CD4-positive, alpha-beta memory T cell (primary cell): ENCODE measurements around the gene MYLK. TPM values are rescaled to one million over a fixed set of nuclear protein-coding genes. Genes with fewer than 3 reads are reported as not detected.

Source experiments
- CTCF ChIA-PET: fragments of 350-600 bp; sonication (Branson Sonifier 250); formaldehyde crosslinking; loops from one replicate; lab custom pipeline; 2021; ENCODE audit warnings: inconsistent platforms; ENCODE audit not compliant: partially characterized antibody; lab: Charles Lee
- POLR2A ChIA-PET: fragments of 350-600 bp; sonication (Branson Sonifier 250); formaldehyde crosslinking; loops from one replicate; lab custom pipeline; 2021; ENCODE audit not compliant: partially characterized antibody; lab: Charles Lee
- DNase-seq, 5 donors: peaks; one replicate each; pipeline versions ENCODE4 v3.0.0 to v3.0.0-alpha.2; 2020 to 2022; ENCODE audit warnings: mixed read lengths in 1 of 5
- H3K27ac ChIP-seq: one replicate; pipeline ENCODE4 v1.7.0; 2013; ENCODE audit warnings: low read depth, low read length
- H3K27me3 ChIP-seq: 2 replicates; pipeline ENCODE4 v1.7.0; 2013; ENCODE audit warnings: mild to moderate bottlenecking, low read length, moderate library complexity; ENCODE audit not compliant: insufficient read depth
- H3K36me3 ChIP-seq: 2 replicates; pipeline ENCODE4 v1.7.0; 2013; ENCODE audit warnings: mild to moderate bottlenecking, low read length, moderate library complexity; ENCODE audit not compliant: insufficient read depth
- H3K4me1 ChIP-seq: 2 replicates; pipeline ENCODE4 v1.7.0; 2013; ENCODE audit warnings: mild to moderate bottlenecking, low read length, moderate library complexity; ENCODE audit not compliant: insufficient read depth
- H3K4me3 ChIP-seq, 2 donors: one replicate each; pipeline ENCODE4 v1.7.0; 2013; ENCODE audit warnings: low read length in 2 of 2, mild to moderate bottlenecking in 1 of 2
- H3K9me3 ChIP-seq, 2 donors: one replicate each; pipeline ENCODE4 v1.7.0; 2013; ENCODE audit warnings: low read length in 2 of 2, control low read depth in 1 of 2; ENCODE audit not compliant: control insufficient read depth in 1 of 2
- H3K27ac Mint-ChIP-seq, 7 donors: one replicate each; pipeline ENCODE4 v1.8.0; 2020 to 2021; ENCODE audit warnings: mixed read lengths in 7 of 7, mild to moderate bottlenecking in 6 of 7, inconsistent platforms in 3 of 7, moderate library complexity in 3 of 7
- H3K27me3 Mint-ChIP-seq, 2 donors: one replicate each; pipeline ENCODE4 v1.8.0; 2020 to 2021; ENCODE audit warnings: mixed read lengths in 2 of 2
- H3K36me3 Mint-ChIP-seq, 2 donors: one replicate each; pipeline ENCODE4 v1.8.0; 2020 to 2021; ENCODE audit warnings: mixed read lengths in 2 of 2, inconsistent platforms in 1 of 2, mild to moderate bottlenecking in 1 of 2
- H3K4me1 Mint-ChIP-seq, 4 donors: one replicate each; pipeline ENCODE4 v1.8.0; 2020 to 2021; ENCODE audit warnings: mixed read lengths in 4 of 4, mild to moderate bottlenecking in 1 of 4
- H3K4me3 Mint-ChIP-seq, 8 donors: one replicate each; pipeline ENCODE4 v1.8.0; 2020 to 2021; ENCODE audit warnings: mixed read lengths in 8 of 8, mild to moderate bottlenecking in 7 of 8, moderate library complexity in 6 of 8, inconsistent platforms in 3 of 8
- H3K9me3 Mint-ChIP-seq, 8 donors: one replicate each; pipeline ENCODE4 v1.8.0; 2020 to 2021; ENCODE audit warnings: mixed read lengths in 8 of 8, mild to moderate bottlenecking in 5 of 8, inconsistent platforms in 3 of 8, moderate library complexity in 1 of 8
- intact Hi-C: fragments of 100-400 bp; cut with micrococcal nuclease; formaldehyde crosslinking; loops from one replicate; pipeline ENCODE4 v1.15.1; 2023
- polyA plus RNA-seq, 2 donors: library from polyadenylated mRNA; unstranded; fragments of 300-500 nt; fragmentation: Illumina TruSeq; gene quantifications; one replicate each; pipeline ENCODE4 v1.2.3, GENCODE V29; 2021
- total RNA-seq, 2 experiments: library from RNA; stranded (reverse); gene quantifications; one replicate each; pipeline ENCODE4 v1.2.3, GENCODE V29; 2021

MYLK gene
- total and polyA plus RNA-seq, 4 experiments from 2014 or later, result 0.18 TPM; not detected in 3

DNA sequence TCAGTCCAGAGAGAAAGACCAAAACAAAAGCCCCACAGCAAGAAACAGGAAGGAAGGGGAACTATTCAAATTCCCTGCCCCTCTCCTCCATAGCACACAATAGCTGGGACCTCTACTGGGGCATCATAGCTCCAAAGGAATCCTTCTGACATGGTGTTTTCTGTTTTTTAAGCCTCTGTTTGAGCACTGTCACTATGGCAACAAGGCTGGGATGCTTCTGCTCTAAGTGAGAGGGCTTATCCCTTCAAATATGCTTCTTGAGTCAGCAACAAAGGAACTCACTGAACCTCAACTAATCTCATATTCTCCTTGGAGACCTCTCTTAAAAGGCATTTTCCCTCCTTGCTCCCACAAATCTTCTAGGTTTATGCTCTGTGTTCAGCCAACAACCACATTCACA, 40.5 kb downstream of the MYLK start:
- peaks cover 0 to 2% of the 10 kb centered on the region in 2 donors for H3K27me3 Mint-ChIP-seq
- no peaks in the 10 kb centered on the region for H3K36me3 ChIP-seq
- no peak overlapping the region for H3K27ac ChIP-seq
- CTCF ChIA-PET, result no interaction called here
- POLR2A ChIA-PET, result no interaction called here
- intact Hi-C loops, result no loop called here
- H3K36me3 Mint-ChIP-seq, result no peaks in the 10 kb centered on the region
- H3K4me1 Mint-ChIP-seq, result no peaks in the 10 kb centered on the region
- peaks cover 0 to 3% of the 10 kb centered on the region in 2 donors for H3K9me3 ChIP-seq
- H3K4me3 ChIP-seq, result no peak overlapping the region
- H3K27ac Mint-ChIP-seq, result no peak overlapping the region
- H3K4me3 Mint-ChIP-seq, result no peak overlapping the region
- peaks cover 2 to 35% (median 21%) of the 10 kb centered on the region in 8 donors for H3K9me3 Mint-ChIP-seq
- no peak for DNase-seq
- H3K4me1 ChIP-seq, result no peaks in the 10 kb centered on the region
- no peaks in the 10 kb centered on the region for H3K27me3 ChIP-seq

DNA sequence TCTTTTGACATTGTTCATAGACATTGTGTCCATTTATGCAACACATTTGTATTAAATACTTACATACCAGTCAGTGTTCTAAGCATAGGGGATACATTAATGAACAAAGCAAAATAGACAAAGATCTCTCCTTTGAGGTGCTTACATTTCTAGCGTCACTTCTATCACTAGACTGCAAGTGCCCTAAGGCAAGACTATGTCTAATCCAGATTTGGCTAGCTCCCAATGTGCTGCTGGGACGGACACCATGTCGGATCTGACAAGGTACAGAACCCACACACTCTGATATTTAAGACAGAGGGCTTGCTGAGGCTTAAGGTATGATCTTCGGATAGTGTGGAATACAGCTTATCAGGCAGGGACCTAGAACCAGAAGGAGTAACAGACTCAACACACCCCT, 41.4 kb downstream of the MYLK start:
- no peak overlapping the region for H3K27ac Mint-ChIP-seq
- no peaks in the 10 kb centered on the region for H3K27me3 ChIP-seq
- H3K27me3 Mint-ChIP-seq, result peaks cover 0 to 2% of the 10 kb centered on the region in 2 donors
- no peak overlapping the region for H3K4me3 Mint-ChIP-seq
- H3K9me3 Mint-ChIP-seq, result peaks cover 2 to 28% (median 18%) of the 10 kb centered on the region in 8 donors
- H3K9me3 ChIP-seq, result peaks cover 0 to 3% of the 10 kb centered on the region in 2 donors
- ChIA-PET CTCF (no interaction called here), POLR2A (no interaction called here)
- no peak for DNase-seq
- intact Hi-C loops, result no loop called here
- no peaks in the 10 kb centered on the region for H3K36me3 Mint-ChIP-seq
- no peak overlapping the region for H3K27ac ChIP-seq
- no peak overlapping the region for H3K4me3 ChIP-seq
- H3K36me3 ChIP-seq, result no peaks in the 10 kb centered on the region
- no peaks in the 10 kb centered on the region for H3K4me1 ChIP-seq
- no peaks in the 10 kb centered on the region for H3K4me1 Mint-ChIP-seq

DNA sequence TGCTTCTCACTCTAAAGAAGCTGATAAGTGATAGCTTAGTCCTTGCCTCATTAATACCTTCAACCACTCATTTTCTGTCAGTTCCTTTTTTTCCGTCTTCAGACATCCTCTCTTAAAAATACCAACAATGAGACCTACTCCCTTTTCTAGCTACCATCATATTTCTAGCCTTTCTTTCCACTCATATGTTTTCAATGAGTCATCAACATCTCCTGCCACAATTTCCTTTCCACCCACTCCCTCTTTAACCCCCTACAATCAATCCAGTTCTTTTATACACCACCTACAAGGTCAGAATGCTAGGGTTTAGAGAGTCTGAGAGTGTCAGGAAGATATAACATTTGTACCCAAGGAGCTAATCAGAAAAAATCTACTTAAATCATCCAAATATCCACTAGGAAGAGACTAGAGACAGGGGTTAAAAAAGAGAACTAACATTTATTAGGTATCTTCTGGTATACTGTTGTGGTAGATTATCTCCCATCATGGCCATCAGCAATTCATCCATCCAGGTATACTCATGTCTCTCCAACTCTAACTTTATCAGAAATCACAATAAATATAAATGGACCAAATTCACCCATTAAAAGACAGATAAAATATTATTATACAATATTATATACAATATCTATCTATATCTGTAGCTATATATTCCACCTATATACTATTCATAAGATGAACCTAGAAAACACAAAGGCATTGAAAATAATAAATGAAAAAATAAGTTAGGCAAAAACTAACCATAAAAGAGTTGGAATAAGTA, 42.5 kb downstream of the MYLK start:
- Histone ChIP-seq H3K27me3 (no peaks in the 10 kb centered on the region), H3K4me3 (no peak overlapping the region), H3K9me3 (no peaks in the 10 kb centered on the region), H3K4me1 (no peaks in the 10 kb centered on the region), H3K36me3 (no peaks in the 10 kb centered on the region), H3K27ac (no peak overlapping the region)
- H3K36me3 Mint-ChIP-seq, result no peaks in the 10 kb centered on the region
- peaks cover 0 to 2% of the 10 kb centered on the region in 2 donors for H3K27me3 Mint-ChIP-seq
- no peak for DNase-seq
- ChIA-PET POLR2A (no interaction called here), CTCF (no interaction called here)
- intact Hi-C loops, result no loop called here
- no peak overlapping the region for H3K4me3 Mint-ChIP-seq
- H3K4me1 Mint-ChIP-seq, result no peaks in the 10 kb centered on the region
- no peak overlapping the region for H3K27ac Mint-ChIP-seq
- peaks cover 4 to 28% (median 17%) of the 10 kb centered on the region in 8 donors for H3K9me3 Mint-ChIP-seq

DNA sequence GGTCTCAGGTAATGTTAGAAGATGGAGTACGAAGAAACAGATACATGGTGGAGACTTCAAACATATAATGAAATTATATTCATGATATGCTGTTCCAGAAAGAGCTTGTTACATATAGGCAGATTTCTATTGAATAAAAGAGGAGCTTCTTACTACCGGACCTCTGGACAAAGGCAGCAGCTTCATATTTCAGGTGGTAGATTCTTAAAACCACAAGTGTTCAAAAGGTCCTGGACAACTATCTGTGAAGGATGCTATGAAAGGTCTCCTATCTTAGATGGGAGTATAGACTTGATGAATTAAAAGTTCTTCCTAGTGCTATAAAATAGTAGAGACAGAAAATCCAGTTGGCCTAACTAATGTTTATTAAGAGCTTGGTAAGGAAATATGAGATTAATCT, 43.2 kb downstream of the MYLK start:
- Histone ChIP-seq H3K9me3 (no peaks in the 10 kb centered on the region), H3K27ac (no peak overlapping the region), H3K27me3 (no peaks in the 10 kb centered on the region), H3K4me1 (no peaks in the 10 kb centered on the region), H3K4me3 (no peak overlapping the region), H3K36me3 (no peaks in the 10 kb centered on the region)
- Mint-ChIP-seq H3K9me3 (peaks cover 4 to 25% (median 13%) of the 10 kb centered on the region in 8 donors), H3K27ac (no peak overlapping the region), H3K27me3 (peaks cover 3% of the 10 kb centered on the region in 2 donors), H3K4me1 (no peaks in the 10 kb centered on the region), H3K4me3 (no peak overlapping the region), H3K36me3 (no peaks in the 10 kb centered on the region)
- CTCF ChIA-PET, result no interaction called here
- intact Hi-C loops, result no loop called here
- no peak for DNase-seq
- POLR2A ChIA-PET, result no interaction called here

DNA sequence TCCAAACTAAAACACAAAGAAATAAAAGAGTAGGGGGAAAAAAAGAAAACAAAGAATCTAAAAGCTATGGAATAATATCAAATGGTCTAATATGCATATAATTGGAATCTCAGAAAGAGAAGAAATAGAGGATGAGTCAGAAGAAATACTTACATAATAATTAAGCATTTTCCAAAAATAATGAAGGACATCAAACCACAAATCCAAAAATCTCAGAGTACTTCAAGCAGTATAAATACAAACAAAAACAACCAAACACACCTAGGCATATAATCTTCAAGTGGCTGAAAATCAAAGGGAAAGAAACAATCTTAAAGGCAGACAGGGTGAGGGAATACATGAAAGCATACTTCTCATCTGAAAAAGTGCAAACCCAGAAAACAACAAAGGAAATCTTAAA, 46.3 kb downstream of the MYLK start:
- Mint-ChIP-seq H3K27me3 (peaks cover 5 to 9% of the 10 kb centered on the region in 2 donors), H3K4me1 (no peaks in the 10 kb centered on the region), H3K4me3 (peak overlapping the region in 1 of 8 donors; percentile 41), H3K9me3 (peaks cover 4 to 25% (median 11%) of the 10 kb centered on the region in 8 donors), H3K36me3 (no peaks in the 10 kb centered on the region), H3K27ac (no peak overlapping the region)
- Histone ChIP-seq H3K4me1 (no peaks in the 10 kb centered on the region), H3K36me3 (no peaks in the 10 kb centered on the region), H3K9me3 (no peaks in the 10 kb centered on the region), H3K4me3 (no peak overlapping the region), H3K27me3 (no peaks in the 10 kb centered on the region), H3K27ac (no peak overlapping the region)
- DNase-seq, result no peak
- intact Hi-C loops, result no loop called here
- ChIA-PET POLR2A (no interaction called here), CTCF (no interaction called here)

DNA sequence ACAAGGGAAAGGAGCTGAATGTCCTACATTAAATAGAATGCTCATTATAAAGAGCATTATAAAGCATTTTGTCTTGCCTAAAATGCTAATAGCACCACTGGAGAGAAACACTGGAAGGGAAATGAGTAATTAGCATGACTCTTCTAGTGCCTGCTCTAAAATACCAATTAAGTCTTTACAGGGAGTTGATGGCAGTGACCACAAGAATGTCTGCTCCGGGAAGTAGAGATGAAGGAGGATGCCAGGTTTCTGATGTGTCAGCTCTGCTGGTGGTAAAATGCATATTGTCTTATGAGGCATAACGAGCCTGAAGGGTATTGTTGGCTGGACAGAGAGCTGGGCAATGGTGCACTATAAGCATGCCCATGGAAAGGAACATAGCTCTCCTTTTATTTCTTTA, 49.5 kb downstream of the MYLK start:
- H3K27me3 ChIP-seq, result no peaks in the 10 kb centered on the region
- H3K36me3 ChIP-seq, result no peaks in the 10 kb centered on the region
- ChIA-PET CTCF (no interaction called here), POLR2A (no interaction called here)
- no peaks in the 10 kb centered on the region for H3K9me3 ChIP-seq
- H3K4me1 ChIP-seq, result no peaks in the 10 kb centered on the region
- intact Hi-C loops, result no loop called here
- no peak for DNase-seq
- H3K4me3 ChIP-seq, result no peak overlapping the region
- H3K9me3 Mint-ChIP-seq, result peaks cover 0 to 11% (median 2%) of the 10 kb centered on the region in 8 donors
- H3K4me3 Mint-ChIP-seq, result no peak overlapping the region
- peaks cover 5 to 8% of the 10 kb centered on the region in 2 donors for H3K27me3 Mint-ChIP-seq
- H3K36me3 Mint-ChIP-seq, result no peaks in the 10 kb centered on the region
- H3K27ac Mint-ChIP-seq, result no peak overlapping the region
- no peak overlapping the region for H3K27ac ChIP-seq
- H3K4me1 Mint-ChIP-seq, result no peaks in the 10 kb centered on the region

DNA sequence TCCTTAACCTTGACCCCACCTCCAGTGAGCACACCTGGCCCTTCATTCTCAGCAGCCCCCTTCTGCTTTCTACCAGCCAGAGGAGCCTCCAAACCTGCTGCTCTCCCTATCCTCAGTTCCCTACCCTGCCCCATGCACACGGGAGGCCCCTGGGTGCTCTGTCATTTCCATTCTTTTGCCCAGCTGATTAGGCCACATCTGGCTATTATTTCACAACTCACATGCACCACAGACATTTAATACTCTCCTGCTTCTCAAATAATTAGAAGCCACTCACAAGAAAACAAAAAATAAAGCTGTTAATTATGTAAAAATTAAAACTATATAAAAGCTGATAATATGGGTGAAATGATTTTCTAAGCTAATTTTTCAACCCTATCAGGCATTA, 50.7 kb downstream of the MYLK start:
- H3K4me1 Mint-ChIP-seq, result no peaks in the 10 kb centered on the region
- Histone ChIP-seq H3K36me3 (no peaks in the 10 kb centered on the region), H3K27ac (no peak overlapping the region), H3K4me1 (no peaks in the 10 kb centered on the region), H3K4me3 (no peak overlapping the region), H3K27me3 (no peaks in the 10 kb centered on the region), H3K9me3 (no peaks in the 10 kb centered on the region)
- intact Hi-C loops, result no loop called here
- no peak overlapping the region for H3K4me3 Mint-ChIP-seq
- ChIA-PET CTCF (no interaction called here), POLR2A (no interaction called here)
- no peak for DNase-seq
- no peaks in the 10 kb centered on the region for H3K36me3 Mint-ChIP-seq
- peaks cover 2 to 12% (median 6%) of the 10 kb centered on the region in 8 donors for H3K9me3 Mint-ChIP-seq
- H3K27ac Mint-ChIP-seq, result no peak overlapping the region
- peaks cover 5 to 8% of the 10 kb centered on the region in 2 donors for H3K27me3 Mint-ChIP-seq
